RPMI7951 (cell line): ENCODE measurements around the gene DDAH2. TPM values are rescaled to one million over a fixed set of nuclear protein-coding genes. Genes with fewer than 3 reads are reported as not detected.

Experiments used
- DNase-seq: peaks from one replicate; pipeline ENCODE4 v3.0.0-alpha.2; 2012; ENCODE audit warnings: low read depth
- total RNA-seq: library from RNA; depleted of rRNA; stranded (reverse); fragments of >200 nt; shearing (Covaris generic); gene quantifications from 2 replicates; pipeline ENCODE4 v1.2.3, GENCODE V29; 2014; rRNA removed

Gene DDAH2
- total RNA-seq, 1 experiment from 2014 or later = 39.4 TPM

DNA sequence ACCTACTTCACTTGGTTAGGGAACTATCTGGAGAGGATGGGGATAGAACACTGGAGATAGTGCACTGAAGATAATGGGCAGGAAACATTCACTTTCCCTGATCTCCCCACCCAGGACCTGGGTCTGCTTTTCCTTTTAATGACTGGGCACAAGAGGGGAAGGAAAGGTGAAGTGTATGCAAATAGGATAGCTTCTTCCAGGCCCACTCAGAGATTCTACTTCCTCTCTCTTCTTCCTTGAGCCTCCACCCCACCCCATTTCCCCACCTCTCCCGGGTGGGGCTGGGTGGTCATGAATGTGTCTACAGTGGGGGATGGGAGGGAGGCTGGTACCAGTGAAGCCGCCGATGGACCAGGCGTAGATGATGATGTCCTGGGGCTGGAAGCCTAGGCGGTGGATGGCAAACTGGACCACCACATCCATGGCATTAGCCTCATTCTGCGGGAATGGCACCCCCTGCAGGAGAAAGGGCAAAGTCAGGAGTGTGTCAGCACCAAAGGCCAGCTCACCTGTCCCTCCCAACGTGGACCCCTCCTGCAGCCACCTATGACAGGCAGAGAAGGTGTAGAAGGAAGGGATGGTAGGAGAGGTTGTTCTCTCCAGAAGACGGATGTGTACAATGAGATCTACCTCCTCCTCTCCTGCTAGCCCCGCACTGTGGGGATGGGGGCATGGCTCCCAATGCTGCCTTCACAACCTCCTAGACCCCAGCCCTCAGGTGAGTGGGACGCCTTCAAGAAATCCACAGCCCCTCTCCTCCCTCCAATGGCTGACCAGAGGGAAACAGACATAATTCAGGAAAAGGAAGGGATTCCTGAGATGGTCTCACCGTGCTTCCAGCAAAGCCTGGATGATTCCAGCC, 39.6 kb downstream of the DDAH2 start:
- DNase-seq = no peak

DNA sequence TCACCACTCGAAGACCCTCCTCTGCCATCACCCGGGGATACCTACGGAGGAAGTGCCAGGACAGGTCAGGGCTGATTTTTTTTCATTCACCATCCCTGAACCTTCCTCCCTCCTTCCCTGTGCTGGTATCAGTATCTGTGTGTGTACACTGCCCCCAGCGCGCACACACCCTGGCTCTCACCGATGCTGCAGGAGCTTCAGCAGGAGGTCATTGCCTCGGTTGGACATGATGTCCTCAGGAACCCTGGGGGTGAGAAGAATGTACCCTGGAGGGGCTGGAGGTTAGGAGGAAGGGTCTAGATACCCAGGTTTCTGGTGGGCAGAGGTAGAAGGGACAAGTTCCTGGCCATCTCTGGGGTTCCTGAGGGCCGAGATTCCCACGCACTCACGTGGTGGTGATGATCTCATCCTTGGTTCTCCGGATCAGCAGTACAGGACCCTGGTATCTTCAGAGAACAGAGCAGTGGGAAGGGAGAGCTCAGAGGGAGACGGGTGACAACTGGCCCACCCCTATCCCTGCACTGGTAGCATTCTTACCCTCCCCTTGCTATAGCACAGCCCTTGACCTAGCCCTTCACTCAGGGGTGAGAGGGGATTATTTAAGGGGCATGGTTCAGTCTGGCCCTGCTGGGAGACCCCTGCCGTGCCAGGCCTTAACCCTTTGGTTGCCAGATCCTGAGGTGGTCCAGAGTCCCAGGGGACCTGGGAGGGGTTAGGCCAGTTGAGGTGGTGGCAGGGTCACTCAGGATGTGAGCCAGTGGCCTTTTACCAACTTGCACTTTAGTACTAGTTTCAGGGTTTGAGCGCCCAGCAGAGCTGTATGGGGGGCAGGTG, 41.0 kb downstream of the DDAH2 start:
- no peak for DNase-seq

DNA sequence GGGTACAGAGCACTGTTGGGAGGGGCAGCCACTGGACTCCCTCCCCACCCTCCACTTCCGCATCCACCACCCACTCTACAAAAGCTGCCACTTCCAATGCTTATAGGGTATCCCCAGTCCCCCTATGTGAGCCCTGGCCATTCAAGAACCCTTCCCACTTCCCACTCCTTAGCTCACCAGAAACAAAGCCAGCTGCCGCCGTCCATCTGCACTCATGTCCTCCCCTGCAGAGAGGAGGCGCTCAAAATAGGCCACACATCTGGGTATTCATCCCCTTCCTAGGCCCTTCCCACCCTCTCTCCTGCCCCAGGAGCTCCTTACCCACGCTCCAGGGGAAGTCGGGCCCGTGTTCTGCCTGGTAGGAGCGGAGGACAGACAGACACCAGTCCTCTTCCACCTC, 41.8 kb downstream of the DDAH2 start:
- DNase-seq = no peak

DNA sequence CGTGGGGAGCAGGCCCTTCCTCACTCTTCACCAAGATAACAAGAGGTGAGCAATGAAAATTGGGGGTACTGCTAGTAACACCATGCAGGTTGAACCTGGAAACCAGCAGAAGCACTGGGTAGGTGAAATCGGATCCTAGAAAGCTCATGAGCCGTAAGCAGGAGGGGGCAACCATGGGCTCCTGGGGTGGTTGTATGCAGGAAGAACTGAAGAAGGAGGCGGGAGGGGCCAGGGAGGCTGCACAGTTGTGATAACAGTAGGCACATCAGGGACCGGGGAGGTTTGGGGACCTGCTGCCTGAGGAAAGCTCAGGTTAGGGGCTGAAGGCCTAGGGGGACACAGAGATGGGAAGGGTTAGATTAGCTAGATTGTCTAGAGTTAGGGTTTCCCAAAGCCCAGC, 42.6 kb downstream of the DDAH2 start:
- DNase-seq = no peak

DNA sequence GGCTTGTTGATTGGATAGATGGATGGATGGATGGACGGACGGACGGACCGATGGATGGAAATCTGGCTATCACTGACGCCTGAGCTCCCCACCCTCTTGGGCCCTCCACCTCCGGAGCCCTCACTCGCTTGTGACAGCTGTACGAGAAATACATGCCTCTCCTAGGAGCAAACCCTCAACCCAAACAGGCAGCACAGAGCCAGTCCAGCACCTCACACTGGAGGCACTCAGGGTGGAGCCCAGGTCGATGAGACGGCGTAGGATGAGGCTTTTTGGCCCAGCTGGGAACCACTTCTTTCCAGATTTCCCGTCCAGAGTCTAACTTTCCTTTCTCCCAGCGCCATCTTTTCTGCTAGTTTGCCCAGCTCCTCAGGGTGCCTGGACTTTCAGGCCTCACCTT, 45.5 kb downstream of the DDAH2 start:
- DNase-seq = no peak

DNA sequence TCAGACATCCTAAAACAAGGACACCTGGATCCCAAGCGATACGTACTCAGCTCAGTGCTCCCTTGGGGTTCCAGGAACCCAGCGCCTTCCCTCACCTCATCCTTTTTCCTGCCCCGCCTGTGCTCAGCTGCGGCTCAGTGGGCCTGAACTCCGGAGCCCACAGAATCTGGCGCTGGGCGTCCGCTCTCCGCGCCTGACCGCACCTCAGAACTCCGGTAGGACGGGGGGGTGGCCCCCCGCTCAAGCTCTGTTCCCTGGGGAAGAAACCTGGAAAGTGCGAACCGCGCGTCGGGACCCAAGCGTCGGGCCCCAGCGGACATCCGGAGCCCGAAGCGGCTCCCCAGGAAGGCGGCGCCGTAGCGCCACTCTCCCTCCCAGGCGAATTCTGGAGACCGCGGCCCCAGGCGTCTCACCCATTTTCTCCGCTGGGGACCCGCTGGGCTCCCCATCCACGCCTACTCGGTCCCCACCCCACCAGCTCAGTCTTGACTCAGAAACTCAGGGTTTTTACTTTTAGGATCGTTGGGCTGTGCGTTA, 47.9 kb downstream of the DDAH2 start:
- peak; percentile 53 for DNase-seq

DNA sequence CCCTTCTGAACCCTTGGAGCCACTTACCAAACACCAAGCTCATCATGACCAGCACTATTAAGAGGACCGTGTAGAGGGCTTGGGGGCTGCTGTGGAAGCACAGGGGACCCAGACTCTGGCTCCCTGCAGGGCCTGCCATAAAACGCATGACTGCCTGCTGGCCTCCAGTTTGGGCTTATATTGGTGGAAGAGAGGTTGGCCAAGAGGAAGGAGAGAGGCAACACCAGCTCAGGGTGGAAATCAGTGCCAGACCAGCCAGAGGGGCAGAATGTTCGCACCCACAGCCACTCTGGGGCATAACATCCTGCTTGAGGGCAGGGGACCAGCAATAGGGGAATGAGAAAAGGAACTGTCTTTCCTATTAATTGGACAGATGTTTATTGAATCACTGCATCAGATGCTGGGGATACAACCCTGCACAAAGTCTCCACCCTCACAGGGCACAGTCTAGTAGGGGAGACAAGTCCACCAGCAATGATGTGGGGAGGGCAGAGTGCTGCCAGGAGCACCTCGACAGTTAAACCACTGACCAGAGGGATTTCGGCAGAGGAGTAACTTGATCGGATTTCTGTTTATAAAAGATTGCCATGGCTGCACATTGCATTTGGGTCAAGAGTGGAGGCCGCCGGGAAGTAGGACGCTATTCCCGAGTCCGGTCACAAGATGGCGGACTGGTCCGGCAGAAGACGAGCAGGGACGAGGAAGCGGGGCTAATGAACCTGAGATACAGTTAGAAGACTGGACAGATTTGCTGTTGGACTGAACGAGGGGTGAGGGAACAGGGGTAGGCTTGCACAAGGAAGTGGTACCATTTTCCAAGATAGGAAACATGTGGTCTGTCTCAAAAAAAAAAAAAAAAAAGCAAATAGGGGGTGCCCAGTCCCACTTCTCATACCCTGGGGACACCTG, 48.6 kb downstream of the DDAH2 start, which contains the start of gene LY6G5C:
Gene LY6G5C (minus strand): TSS at position 842 of the 909 bp plus-strand sequence. CDS start 694 bp downstream, at position 148.
- peak; percentile 84 for DNase-seq

DNA sequence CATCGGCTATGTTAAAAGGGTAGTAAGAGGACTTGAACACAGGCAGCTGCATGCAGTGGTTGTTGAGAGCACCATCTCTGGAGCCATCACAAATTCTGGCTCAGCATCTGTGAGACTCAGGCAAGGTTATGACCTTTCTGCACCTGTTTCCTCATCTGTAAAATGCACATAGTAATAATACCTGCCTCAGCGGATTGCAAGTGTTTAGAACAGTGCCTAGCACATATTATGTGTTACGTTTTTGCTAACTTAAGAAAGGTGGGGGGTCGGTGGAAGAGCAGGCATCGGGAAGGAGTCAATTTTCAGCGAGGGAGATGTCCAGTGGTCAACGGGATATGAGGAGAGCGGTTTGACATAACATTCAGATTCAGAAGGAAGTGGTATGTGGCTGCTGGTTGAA, 51.1 kb downstream of the DDAH2 start:
- no peak for DNase-seq

Other genes with a start within 250 kb of the DDAH2 start
- 31.0 and 34.4 TPM in 2 replicates for gene MICB, start 231.2 kb downstream of the DDAH2 start, total RNA-seq
- not detected in 2 replicates for gene MCCD1, start 200.3 kb downstream of the DDAH2 start, total RNA-seq
- gene DDX39B, start 187.3 kb downstream of the DDAH2 start, total RNA-seq = 472 and 494 TPM in 2 replicates
- gene ATP6V1G2, start 182.7 kb downstream of the DDAH2 start, total RNA-seq = 2.3 and 2.6 TPM in 2 replicates
- gene NFKBIL1, start 181.7 kb downstream of the DDAH2 start, total RNA-seq = 25.0 and 27.5 TPM in 2 replicates
- not detected in 2 replicates for gene LTA, start 157.0 kb downstream of the DDAH2 start, total RNA-seq
- gene TNF, start 153.7 kb downstream of the DDAH2 start, total RNA-seq = 1.7 TPM in 2 replicates
- gene LTB, start 146.9 kb downstream of the DDAH2 start, total RNA-seq = not detected in 2 replicates
- gene LST1, start 143.0 kb downstream of the DDAH2 start, total RNA-seq = not detected in 2 replicates
- gene NCR3, start 136.3 kb downstream of the DDAH2 start, total RNA-seq = 0.36 TPM in 1 of 2 replicates, not detected in the other
- not detected in 2 replicates for gene AIF1, start 114.1 kb downstream of the DDAH2 start, total RNA-seq
- gene PRRC2A, start 108.6 kb downstream of the DDAH2 start, total RNA-seq = 52.8 and 53.7 TPM in 2 replicates
- gene BAG6, start 76.6 kb downstream of the DDAH2 start, total RNA-seq = 124 and 161 TPM in 2 replicates
- gene APOM, start 73.4 kb downstream of the DDAH2 start, total RNA-seq = 2.5 and 3.4 TPM in 2 replicates
- 13.9 and 18.6 TPM in 2 replicates for gene C6orf47, start 68.5 kb downstream of the DDAH2 start, total RNA-seq
- gene GPANK1, start 64.3 kb downstream of the DDAH2 start, total RNA-seq = 20.0 and 22.5 TPM in 2 replicates
- 371 and 469 TPM in 2 replicates for gene CSNK2B, start 63.2 kb downstream of the DDAH2 start, total RNA-seq
- gene LY6G5B, start 59.3 kb downstream of the DDAH2 start, total RNA-seq = 0.36 and 1.3 TPM in 2 replicates
- 2.9 and 3.2 TPM in 2 replicates for gene LY6G5C, start 48.2 kb downstream of the DDAH2 start, total RNA-seq
- gene ABHD16A, start 26.0 kb downstream of the DDAH2 start, total RNA-seq = 36.7 and 36.9 TPM in 2 replicates
- gene LY6G6F, start 22.4 kb downstream of the DDAH2 start, total RNA-seq = not detected in 2 replicates
- not detected in 2 replicates for gene LY6G6D, start 14.0 kb downstream of the DDAH2 start, total RNA-seq
- gene LY6G6C, start 7.6 kb downstream of the DDAH2 start, total RNA-seq = not detected in 2 replicates
- not detected in 2 replicates for gene MPIG6B, start 5.9 kb downstream of the DDAH2 start, total RNA-seq
- 1,387 and 1,552 TPM in 2 replicates for gene CLIC1, start 7.2 kb upstream of the DDAH2 start, total RNA-seq
- gene MSH5, start 10.7 kb upstream of the DDAH2 start, total RNA-seq = 14.1 and 17.8 TPM in 2 replicates
- gene SAPCD1, start 33.4 kb upstream of the DDAH2 start, total RNA-seq = 0.72 and 2.7 TPM in 2 replicates
- 0.10 and 0.36 TPM in 2 replicates for gene VWA7, start 48.0 kb upstream of the DDAH2 start, total RNA-seq
- 26.4 and 33.6 TPM in 2 replicates for gene VARS1, start 66.5 kb upstream of the DDAH2 start, total RNA-seq
- gene LSM2, start 77.7 kb upstream of the DDAH2 start, total RNA-seq = 145 and 164 TPM in 2 replicates
- gene HSPA1L, start 86.0 kb upstream of the DDAH2 start, total RNA-seq = 0.68 and 0.84 TPM in 2 replicates
- gene HSPA1A, start 86.2 kb upstream of the DDAH2 start, total RNA-seq = 141 and 155 TPM in 2 replicates
- gene HSPA1B, start 98.4 kb upstream of the DDAH2 start, total RNA-seq = 82.1 and 101 TPM in 2 replicates
- gene NEU1, start 133.5 kb upstream of the DDAH2 start, total RNA-seq = 55.3 and 66.7 TPM in 2 replicates
- gene SLC44A4, start 149.7 kb upstream of the DDAH2 start, total RNA-seq = 1.5 TPM in 1 of 2 replicates, not detected in the other
- 38.6 and 46.1 TPM in 2 replicates for gene EHMT2, start 168.4 kb upstream of the DDAH2 start, total RNA-seq
- 1.2 and 1.4 TPM in 2 replicates for gene ZBTB12, start 172.8 kb upstream of the DDAH2 start, total RNA-seq
- gene C2, start 198.4 kb upstream of the DDAH2 start, total RNA-seq = not detected in 2 replicates
- gene CFB, start 216.8 kb upstream of the DDAH2 start, total RNA-seq = 0.72 and 1.8 TPM in 2 replicates
- gene NELFE, start 229.7 kb upstream of the DDAH2 start, total RNA-seq = 235 and 246 TPM in 2 replicates
- gene SKIC2, start 229.9 kb upstream of the DDAH2 start, total RNA-seq = 30.4 and 36.5 TPM in 2 replicates
- 21.0 and 27.8 TPM in 2 replicates for gene DXO, start 242.8 kb upstream of the DDAH2 start, total RNA-seq